ENCODE data around the gene CMTM8.
A peak's percentile ranks its signal among the peaks of the same experiment; 100 is the strongest.

The CMTM8 gene

GRCh38 chr3:32347343-32348125, 109.1 kb downstream of the CMTM8 start:
- DNase-seq, result no peak

DNA sequence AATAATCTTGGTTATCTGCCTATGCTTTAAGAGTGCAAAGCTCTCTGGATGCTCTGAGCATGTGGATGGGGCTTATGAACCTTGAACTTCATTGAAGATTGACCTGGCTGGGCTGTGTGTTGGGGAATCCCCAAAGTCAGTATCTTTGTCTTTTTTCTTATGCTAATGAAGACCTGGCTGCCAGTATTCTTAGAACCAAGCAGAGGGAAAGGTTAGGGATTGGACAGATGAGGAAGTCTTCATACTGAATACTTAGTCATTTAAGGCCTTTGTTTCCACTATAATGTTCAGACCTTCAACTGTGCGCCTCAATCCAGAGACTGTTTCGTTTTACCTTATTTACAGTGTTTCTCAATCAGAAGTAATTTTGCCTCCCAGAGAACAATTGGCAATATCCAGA, 110.7 kb downstream of the CMTM8 start:
- DNase-seq, result no peak

DNA sequence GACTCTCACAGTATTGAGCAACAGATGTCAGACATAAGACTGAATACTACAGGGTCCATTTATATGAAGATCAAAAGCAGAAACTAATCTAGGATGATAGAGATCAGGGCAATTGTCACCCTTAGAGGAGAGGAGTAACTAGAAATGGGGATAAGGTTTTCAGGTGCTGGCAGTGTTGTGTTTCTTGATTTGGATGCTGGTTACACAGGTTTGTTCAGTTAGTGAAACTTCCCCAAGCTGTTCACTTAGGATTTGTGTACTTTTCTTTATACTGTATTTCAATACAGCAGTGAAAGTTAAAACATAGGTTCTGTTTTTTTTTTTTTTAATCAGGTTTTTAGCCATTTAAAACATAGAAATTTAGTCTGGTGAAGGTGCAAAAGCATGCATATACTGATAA, 114.1 kb downstream of the CMTM8 start:
- DNase-seq, result no peak

- no peak for DNase-seq
Observed at GRCh38 chr3:32353351-32353750, 114.9 kb downstream of the CMTM8 start.

DNA sequence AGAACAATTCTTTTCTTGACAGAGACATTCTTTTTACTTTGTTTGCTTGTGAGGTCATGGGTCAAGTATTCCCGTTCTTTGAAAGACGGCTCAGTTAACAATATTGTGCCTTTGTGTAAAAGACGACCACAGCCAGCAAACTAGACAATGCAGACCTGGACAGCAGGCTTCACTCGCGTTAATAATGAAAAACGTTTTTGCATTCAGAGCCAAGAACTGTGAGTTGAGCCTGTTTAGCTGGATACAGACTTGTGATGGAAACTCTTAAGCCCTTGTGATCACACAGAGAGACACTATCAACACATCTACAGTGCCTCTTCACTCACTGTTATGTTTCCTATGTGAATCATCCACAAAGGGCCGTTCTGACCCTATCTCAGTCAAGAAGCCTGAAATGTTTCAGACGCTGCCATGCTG, 115.9 kb downstream of the CMTM8 start:
- peak; percentile 8 for DNase-seq

GRCh38 chr3:32355751-32356291, 117.3 kb downstream of the CMTM8 start:
- no peak for DNase-seq

- DNase-seq, result no peak
Observed at GRCh38 chr3:32359766-32360492, 121.4 kb downstream of the CMTM8 start.

- no peak for DNase-seq
Observed at GRCh38 chr3:32360493-32360827, 122.0 kb downstream of the CMTM8 start.

DNA sequence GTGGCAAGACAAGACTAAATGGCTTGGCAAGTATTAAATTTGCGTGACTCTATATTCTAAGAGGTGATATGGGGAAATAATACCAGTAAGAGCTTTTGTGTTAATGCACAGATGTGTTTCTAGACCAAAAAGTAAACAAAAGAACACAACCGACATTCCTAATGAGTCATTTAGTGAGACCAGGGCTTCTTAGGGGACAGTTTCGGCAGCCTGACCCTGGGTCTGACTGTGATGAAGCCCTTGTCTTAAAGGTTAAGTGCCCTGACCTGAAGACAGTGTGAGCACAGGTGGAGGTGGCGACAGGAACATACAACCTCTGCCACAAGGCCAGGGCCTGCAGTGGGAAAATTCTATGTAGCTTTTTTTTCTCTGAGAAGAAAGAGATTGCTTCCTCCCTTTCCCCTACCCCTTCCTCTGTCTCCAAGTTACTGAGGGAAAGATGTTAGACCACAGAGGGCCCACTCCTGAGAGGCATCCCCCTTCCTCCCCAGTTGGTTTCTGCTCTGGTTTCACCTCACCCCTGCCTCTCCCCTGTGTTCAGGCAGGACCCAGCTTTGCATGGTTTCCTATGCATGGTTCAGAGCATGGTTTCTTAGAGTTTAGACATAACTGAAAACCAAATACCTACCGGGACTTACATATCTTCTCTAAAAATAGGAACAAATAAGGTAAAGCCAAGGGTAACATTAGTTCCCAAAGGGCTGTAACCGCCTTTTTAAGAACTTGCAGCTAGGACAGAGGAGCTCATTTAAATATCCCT, 128.3 kb downstream of the CMTM8 start:
- no peak for DNase-seq

DNA sequence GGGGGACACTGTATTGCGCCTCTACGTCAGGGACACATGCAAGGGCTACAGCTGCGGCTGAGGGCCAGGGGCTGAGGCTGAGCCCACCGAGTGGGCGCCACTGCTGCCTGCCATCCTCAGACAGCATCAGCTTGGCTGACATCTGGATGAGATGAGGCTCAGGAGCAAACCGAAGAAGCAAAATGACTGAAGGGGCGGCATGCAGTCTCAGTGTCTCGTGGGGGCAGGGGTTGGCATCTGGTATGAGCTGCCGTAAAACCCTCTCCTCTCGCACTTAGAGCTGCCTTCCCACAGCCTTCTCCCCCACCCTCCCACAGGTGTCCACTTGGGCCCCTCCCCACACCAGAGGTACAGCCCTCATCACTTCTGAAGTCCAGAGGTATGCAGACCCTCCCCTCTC, 129.0 kb downstream of the CMTM8 start:
- no peak for DNase-seq

DNA sequence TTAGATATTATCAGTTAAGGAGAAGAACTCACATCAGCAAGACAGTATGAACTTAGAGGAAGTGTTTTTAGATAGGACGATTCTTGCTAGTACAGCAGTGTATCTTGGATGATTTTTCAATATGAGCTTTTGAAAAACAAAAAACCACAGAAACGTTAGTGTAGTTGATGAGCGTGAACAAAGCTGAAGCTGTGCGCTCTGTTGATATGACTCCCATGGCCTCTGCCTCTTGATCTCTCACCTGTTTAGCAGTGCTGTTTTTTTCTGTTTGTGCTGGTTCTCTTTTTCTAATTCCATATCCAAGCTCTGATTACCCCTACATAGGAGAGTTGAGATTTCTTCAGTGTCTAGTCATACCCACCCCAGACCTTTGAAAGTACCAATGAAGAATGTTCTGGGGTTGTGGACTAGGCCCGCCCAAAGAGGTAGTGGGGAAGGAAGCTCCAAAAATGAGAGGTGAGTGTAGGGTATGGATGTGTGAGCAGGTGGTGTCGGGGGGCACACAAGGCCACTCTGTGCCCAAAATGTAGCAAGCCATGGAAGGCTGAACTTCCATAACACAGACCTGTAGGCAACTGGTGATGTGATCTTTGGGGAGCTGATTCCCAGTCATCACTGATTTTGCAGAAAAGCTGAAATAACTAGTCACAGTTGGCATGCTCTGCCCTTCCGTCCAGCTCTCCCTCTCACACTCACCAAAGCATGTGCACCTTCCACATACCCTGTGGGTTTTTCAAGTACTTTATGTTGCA, 133.2 kb downstream of the CMTM8 start:
- no peak for DNase-seq

DNA sequence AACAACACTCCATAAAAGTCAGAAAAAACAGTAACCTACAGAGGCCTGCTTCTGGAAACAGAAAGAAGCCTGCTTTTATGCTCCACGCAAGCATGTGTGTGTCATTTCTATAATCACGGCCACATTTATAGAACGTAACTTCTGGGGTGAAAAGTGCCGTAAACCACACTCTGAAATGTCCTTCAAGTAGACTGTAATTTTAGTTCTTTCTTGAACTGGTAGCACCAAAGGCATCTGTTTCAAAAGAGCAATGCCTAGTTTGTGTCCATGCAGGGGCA, 133.7 kb downstream of the CMTM8 start:
- no peak for DNase-seq

- peak; percentile 0 for DNase-seq
Observed at GRCh38 chr3:32373276-32373675, 134.8 kb downstream of the CMTM8 start.

DNA sequence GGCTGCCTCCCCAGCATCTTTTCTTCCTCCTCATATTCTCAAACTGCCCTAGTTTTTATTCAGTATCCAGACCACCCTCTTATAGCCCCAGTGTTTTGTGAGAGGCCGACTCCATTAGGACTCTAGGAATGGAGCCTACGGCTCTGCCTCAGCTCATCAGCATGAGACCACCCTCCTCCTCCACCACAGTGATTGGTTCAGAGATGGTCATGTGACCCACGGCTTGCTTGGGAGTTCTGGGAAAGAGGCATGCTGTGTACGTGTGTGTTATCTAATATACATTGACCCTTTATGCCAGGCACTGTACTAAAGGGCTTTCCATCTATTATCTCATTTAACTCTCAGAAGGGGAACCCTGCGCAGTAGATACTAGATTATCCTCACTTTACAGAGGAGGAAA, 135.4 kb downstream of the CMTM8 start:
- no peak for DNase-seq

GRCh38 chr3:32374788-32375595, 136.5 kb downstream of the CMTM8 start:
- DNase-seq, result peak; percentile 61

- no peak for DNase-seq
Observed at GRCh38 chr3:32375596-32375930, 137.1 kb downstream of the CMTM8 start.

DNA sequence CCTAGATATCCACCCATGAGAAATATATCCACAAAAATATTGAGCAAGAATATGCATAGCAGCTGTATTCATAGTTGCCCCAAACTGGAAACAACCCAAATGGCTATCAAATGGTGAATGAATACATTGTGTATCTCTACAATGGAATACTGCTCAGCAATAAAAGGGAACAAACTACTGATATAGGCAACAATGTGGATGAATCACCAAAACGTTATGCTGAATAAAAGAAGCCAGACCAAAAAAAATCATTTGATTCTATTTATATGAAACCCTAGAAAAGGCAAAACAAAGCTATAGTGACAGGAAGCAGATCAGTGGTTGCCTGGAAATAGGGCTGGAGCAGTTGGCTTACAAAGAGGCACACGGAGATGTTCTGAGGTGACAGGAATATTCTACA, 137.6 kb downstream of the CMTM8 start:
- DNase-seq, result no peak

GRCh38 chr3:32379831-32380500, 141.5 kb downstream of the CMTM8 start:
- DNase-seq, result no peak

GRCh38 chr3:32381922-32382321, 143.4 kb downstream of the CMTM8 start:
- DNase-seq, result no peak

GRCh38 chr3:32383136-32383711, 144.7 kb downstream of the CMTM8 start:
- no peak for DNase-seq

GRCh38 chr3:32384938-32385337, 146.5 kb downstream of the CMTM8 start:
- DNase-seq, result no peak
